Adipocyte (in vitro differentiated cells): ENCODE results near the gene ACKR4.
A peak's percentile ranks its signal among the peaks of the same experiment; 100 is the strongest.
"Not testable (repeated sequence)": the region's sequence is repeated elsewhere in the genome, so short reads cannot be mapped to it uniquely, and the experiment has no call there.

ENCODE experiments used
- DNase-seq: peaks from one replicate; pipeline ENCODE4 v3.0.0-alpha.2; 2015; ENCODE audit warnings: low read depth
- H3K27me3 ChIP-seq: replicated peaks from 2 replicates; pipeline ENCODE4 v1.7.0; 2013; ENCODE audit warnings: mild to moderate bottlenecking, low read length, moderate library complexity; ENCODE audit not compliant: control insufficient read depth, insufficient read depth
- H3K36me3 ChIP-seq: 2 replicates; pipeline ENCODE4 v1.7.0; 2013; ENCODE audit warnings: low read length, mild to moderate bottlenecking, moderate library complexity; ENCODE audit not compliant: control insufficient read depth, insufficient read depth, severe bottlenecking
- H3K4me1 ChIP-seq: 2 replicates; pipeline ENCODE4 v1.7.0; 2013; ENCODE audit warnings: mild to moderate bottlenecking, low read length, moderate library complexity; ENCODE audit not compliant: control insufficient read depth, insufficient read depth
- H3K4me3 ChIP-seq: 2 replicates; pipeline ENCODE4 v1.7.0; 2013; ENCODE audit warnings: mild to moderate bottlenecking, low read length, moderate library complexity
- H3K9ac ChIP-seq: 2 replicates; pipeline ENCODE4 v1.7.0; 2013; ENCODE audit warnings: mild to moderate bottlenecking, low read length, moderate library complexity
- H3K9me3 ChIP-seq: 2 replicates; pipeline ENCODE4 v1.7.0; 2013; ENCODE audit warnings: mild to moderate bottlenecking, low read length, moderate library complexity; ENCODE audit not compliant: control insufficient read depth

The ACKR4 gene

GRCh38 chr3:132594498-132594897 lies 2.6 kb upstream of the ACKR4 start:
- H3K27me3 ChIP-seq = no peaks in the 10 kb centered on the region
- no peak overlapping the region for H3K4me3 ChIP-seq
- no peak for DNase-seq
- peak overlapping the region; percentile 47 for H3K9ac ChIP-seq
- H3K36me3 ChIP-seq = peaks cover 5% of the 10 kb centered on the region
- peaks cover 69% of the 10 kb centered on the region for H3K4me1 ChIP-seq
- H3K9me3 ChIP-seq = no peaks in the 10 kb centered on the region

DNA sequence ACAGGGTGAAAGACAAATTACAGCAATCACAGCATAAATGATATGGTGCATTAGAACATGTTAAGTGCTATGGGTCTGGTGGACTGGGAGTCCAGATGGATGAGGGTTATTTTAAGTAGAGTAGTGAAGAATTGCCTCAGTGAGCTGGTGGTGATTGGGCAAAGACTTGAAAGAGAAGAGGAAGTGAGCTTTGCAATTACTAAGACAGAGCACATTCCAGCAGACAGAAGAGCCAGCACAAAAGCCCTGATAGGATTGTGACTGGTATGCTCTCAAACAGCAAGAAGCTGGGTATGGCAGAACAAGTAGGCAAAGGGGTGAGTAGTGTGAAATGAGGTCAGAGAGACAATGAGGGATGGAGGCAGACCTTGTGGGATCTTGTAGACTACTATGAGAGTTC lies 2.1 kb upstream of the ACKR4 start:
- H3K4me3 ChIP-seq = no peak overlapping the region
- H3K9ac ChIP-seq = peak overlapping the region; percentile 47
- no peaks in the 10 kb centered on the region for H3K9me3 ChIP-seq
- H3K27me3 ChIP-seq = no peaks in the 10 kb centered on the region
- peaks cover 2% of the 10 kb centered on the region for H3K36me3 ChIP-seq
- DNase-seq = peak; percentile 69
- peaks cover 72% of the 10 kb centered on the region for H3K4me1 ChIP-seq

DNA sequence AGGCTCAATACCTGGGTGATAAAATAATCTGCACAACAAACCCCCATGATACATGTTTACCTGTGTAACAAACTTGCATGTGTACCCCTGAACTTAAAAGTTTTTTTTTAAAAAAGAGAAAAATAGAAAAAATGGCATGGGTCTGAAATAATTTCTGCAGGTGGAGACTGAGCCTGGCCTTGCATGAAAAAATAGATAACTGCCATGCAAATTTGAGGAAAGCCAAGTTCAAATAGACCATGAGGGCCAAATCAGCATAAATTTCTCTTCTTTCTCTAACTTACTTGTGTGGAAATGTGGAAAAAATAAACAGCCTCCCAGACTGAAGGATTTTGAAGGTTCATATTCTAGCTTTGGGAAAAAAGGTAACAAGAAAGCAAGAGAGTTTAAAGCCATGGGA lies 744 bp upstream of the ACKR4 start:
- no peaks in the 10 kb centered on the region for H3K27me3 ChIP-seq
- peak overlapping the region; percentile 83 for H3K9ac ChIP-seq
- DNase-seq = no peak
- no peak overlapping the region for H3K4me3 ChIP-seq
- H3K4me1 ChIP-seq = peaks cover 75% of the 10 kb centered on the region
- no peaks in the 10 kb centered on the region for H3K9me3 ChIP-seq
- H3K36me3 ChIP-seq = no peaks in the 10 kb centered on the region

DNA sequence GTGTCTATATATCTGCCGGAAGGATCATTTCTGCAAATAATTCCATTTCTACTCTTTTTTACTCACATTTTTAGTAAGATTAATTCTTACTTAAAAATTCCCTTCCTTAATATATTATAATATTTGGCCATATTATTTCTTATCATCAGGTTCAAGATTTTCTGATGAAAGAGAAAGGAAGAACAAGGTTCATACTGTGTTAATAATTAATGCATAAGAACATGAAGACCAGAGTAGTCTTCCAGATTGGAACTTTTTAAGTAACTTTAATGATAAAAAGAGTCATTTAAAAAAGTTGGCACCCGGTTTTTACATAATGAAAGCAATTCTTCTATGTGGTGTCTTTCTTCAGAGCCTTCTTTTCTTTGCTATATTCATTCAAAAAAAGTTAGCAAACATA lies 590 bp downstream of the ACKR4 start:
- H3K27me3 ChIP-seq = no peaks in the 10 kb centered on the region
- H3K36me3 ChIP-seq = peaks cover 6% of the 10 kb centered on the region
- H3K9ac ChIP-seq = peak overlapping the region; percentile 83
- peaks cover 64% of the 10 kb centered on the region for H3K4me1 ChIP-seq
- peak overlapping the region; percentile 81 for H3K4me3 ChIP-seq
- no peaks in the 10 kb centered on the region for H3K9me3 ChIP-seq
- no peak for DNase-seq

- peaks cover 59% of the 10 kb centered on the region for H3K4me1 ChIP-seq
- peak overlapping the region; percentile 83 for H3K9ac ChIP-seq
- H3K9me3 ChIP-seq = no peaks in the 10 kb centered on the region
- DNase-seq = no peak
- no peaks in the 10 kb centered on the region for H3K27me3 ChIP-seq
- H3K4me3 ChIP-seq = peak overlapping the region; percentile 81
- peaks cover 11% of the 10 kb centered on the region for H3K36me3 ChIP-seq
Measured at GRCh38 chr3:132598181-132598580, 1.1 kb downstream of the ACKR4 start.

GRCh38 chr3:132600614-132601013 lies 3.5 kb downstream of the ACKR4 start:
- not testable (repeated sequence) for H3K9ac ChIP-seq, H3K4me3 ChIP-seq, H3K27me3 ChIP-seq, DNase-seq, H3K9me3 ChIP-seq
- H3K36me3 ChIP-seq = peaks cover 20% of the 10 kb centered on the region
- H3K4me1 ChIP-seq = peaks cover 49% of the 10 kb centered on the region

DNA sequence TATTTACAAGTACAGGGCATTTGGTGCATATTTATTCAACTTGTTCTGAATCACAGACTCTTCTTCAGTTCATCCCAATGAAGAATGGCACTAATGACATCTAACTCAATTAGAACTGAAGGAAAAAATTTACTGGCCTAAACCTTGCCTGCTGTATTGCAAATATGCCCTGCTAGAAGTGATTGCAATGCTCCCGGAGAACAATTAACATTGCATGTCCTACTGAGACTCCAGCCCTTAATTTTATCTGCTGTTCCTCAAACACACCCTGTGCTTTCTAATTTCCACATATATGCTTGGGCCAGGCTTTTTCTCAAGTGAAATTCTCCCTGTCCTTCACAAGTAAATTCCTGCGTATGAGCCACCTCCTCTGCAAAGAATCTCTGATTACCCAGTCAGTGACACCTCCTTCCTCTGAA lies 8.3 kb downstream of the ACKR4 start:
- Histone ChIP-seq H3K36me3 (peaks cover 20% of the 10 kb centered on the region), H3K9me3 (no peaks in the 10 kb centered on the region), H3K9ac (no peak overlapping the region), H3K27me3 (no peaks in the 10 kb centered on the region), H3K4me1 (peaks cover 26% of the 10 kb centered on the region), H3K4me3 (no peak overlapping the region)
- peak; percentile 48 for DNase-seq

- no peaks in the 10 kb centered on the region for H3K9me3 ChIP-seq
- H3K4me1 ChIP-seq = peaks cover 26% of the 10 kb centered on the region
- no peak overlapping the region for H3K9ac ChIP-seq
- H3K4me3 ChIP-seq = no peak overlapping the region
- H3K36me3 ChIP-seq = peaks cover 20% of the 10 kb centered on the region
- H3K27me3 ChIP-seq = no peaks in the 10 kb centered on the region
- DNase-seq = peak; percentile 71
Measured at GRCh38 chr3:132606085-132606484, 9.0 kb downstream of the ACKR4 start.

DNA sequence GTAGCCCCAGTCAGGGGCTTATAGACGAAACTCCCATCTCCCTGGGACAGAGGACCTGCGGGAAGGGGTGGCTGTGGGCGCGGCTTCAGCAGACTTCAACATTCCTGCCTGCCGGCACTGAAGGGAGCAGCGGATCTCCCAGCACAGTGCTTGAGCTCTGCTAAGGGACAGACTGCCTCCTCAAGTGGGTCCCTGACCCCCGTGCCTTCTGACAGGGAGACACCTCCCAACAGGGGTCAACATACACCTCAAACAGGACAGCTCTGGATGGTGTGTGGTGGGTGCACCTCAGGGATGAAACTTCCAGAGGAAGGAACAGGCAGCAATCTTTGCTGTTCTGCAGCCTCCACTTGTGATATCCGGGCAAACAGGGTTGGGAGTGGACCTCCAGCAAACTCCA lies 9.6 kb downstream of the ACKR4 start:
- not testable (repeated sequence) for H3K27me3 ChIP-seq, DNase-seq, H3K9me3 ChIP-seq, H3K4me3 ChIP-seq
- Histone ChIP-seq H3K4me1 (peaks cover 26% of the 10 kb centered on the region), H3K36me3 (peaks cover 20% of the 10 kb centered on the region), H3K9ac (peak overlapping the region; percentile 20)

GRCh38 chr3:132615301-132615700 lies 18.2 kb downstream of the ACKR4 start:
- not testable (repeated sequence) for H3K9me3 ChIP-seq, H3K9ac ChIP-seq, H3K27me3 ChIP-seq, DNase-seq, H3K4me1 ChIP-seq, H3K4me3 ChIP-seq
- peaks cover 19% of the 10 kb centered on the region for H3K36me3 ChIP-seq

GRCh38 chr3:132615881-132616280 lies 18.8 kb downstream of the ACKR4 start:
- Histone ChIP-seq H3K27me3 (no peaks in the 10 kb centered on the region), H3K9me3 (peaks cover 5% of the 10 kb centered on the region), H3K9ac (no peak overlapping the region), H3K4me3 (no peak overlapping the region), H3K4me1 (no peaks in the 10 kb centered on the region), H3K36me3 (peaks cover 24% of the 10 kb centered on the region)
- DNase-seq = no peak

- no peak overlapping the region for H3K9ac ChIP-seq
- peaks cover 9% of the 10 kb centered on the region for H3K9me3 ChIP-seq
- no peaks in the 10 kb centered on the region for H3K27me3 ChIP-seq
- no peak overlapping the region for H3K4me3 ChIP-seq
- no peak for DNase-seq
- no peaks in the 10 kb centered on the region for H3K4me1 ChIP-seq
- peaks cover 32% of the 10 kb centered on the region for H3K36me3 ChIP-seq
Measured at GRCh38 chr3:132616780-132617179, 19.7 kb downstream of the ACKR4 start.
